SK-N-SH (cell line): Measurements from ENCODE around the gene SDC3. TPM values are rescaled to one million over a fixed set of nuclear protein-coding genes. Genes with fewer than 3 reads are reported as not detected.

ENCODE experiments used
- CTCF ChIA-PET: fragments of 300-600, 350-600 bp; formaldehyde crosslinking; extraction: SDS; loops from one replicate; lab custom pipeline; 2021; lab: Yijun Ruan, JAX
- POLR2A ChIA-PET: fragments of 350-600 bp; sonication (Branson Sonifier 250); formaldehyde crosslinking; extraction: SDS; loops from one replicate; lab custom pipeline; 2020; ENCODE audit warnings: antibody characterized with exemption, inconsistent platforms; lab: Yijun Ruan, JAX
- DNase-seq: peaks from one replicate; pipeline ENCODE4 v3.0.0; 2012
- H2AFZ ChIP-seq: fragments of 200-600 bp; sonication (generic); 2 replicates; pipeline ENCODE4 v1.8.1; 2016; ENCODE audit warnings: antibody characterized with exemption, mild to moderate bottlenecking, low read depth
- H3F3A ChIP-seq: fragments of 200-600 bp; sonication (generic); replicated peaks from 2 replicates; pipeline ENCODE3; 2016; ENCODE audit warnings: antibody characterized with exemption, mild to moderate bottlenecking; ENCODE audit not compliant: insufficient read depth
- H3K27ac ChIP-seq, 2 experiments: fragments of 200-500 bp in 1 of 2; fragments of 200-600 bp in 1 of 2; sonication (Bioruptor generic) in 1 of 2; sonication (generic), shearing (Covaris generic) in 1 of 2; 2 replicates each; pipeline versions ENCODE4 v1.5.1 to v1.6.1; 2014 to 2016; ENCODE audit warnings: low read depth in 2 of 2, inconsistent platforms in 1 of 2, low read length in 1 of 2, mild to moderate bottlenecking in 1 of 2, mixed read lengths in 1 of 2
- H3K27me3 ChIP-seq: fragments of 200-600 bp; sonication (generic), shearing (Covaris generic); 2 replicates; pipeline ENCODE4 v1.6.1; 2016; ENCODE audit warnings: mixed run types; ENCODE audit not compliant: insufficient read depth
- H3K36me3 ChIP-seq, 2 experiments: fragments of 200-500 bp in 1 of 2; fragments of 200-600 bp in 1 of 2; sonication (Bioruptor generic) in 1 of 2; sonication (generic) in 1 of 2; replicated peaks in 1 of 2; 2 replicates each; pipeline versions ENCODE3 to v1.5.1; 2014 to 2016; ENCODE audit warnings: low read length in 1 of 2, mild to moderate bottlenecking in 1 of 2; ENCODE audit not compliant: insufficient read depth in 2 of 2, control insufficient read depth in 1 of 2
- H3K4me1 ChIP-seq, 2 experiments: fragments of 200-500 bp in 1 of 2; fragments of 200-600 bp in 1 of 2; sonication (Bioruptor generic) in 1 of 2; sonication (generic), shearing (Covaris generic) in 1 of 2; 2 replicates each; pipeline versions ENCODE4 v1.5.1 to v1.6.1; 2014 to 2016; ENCODE audit warnings: low read depth in 1 of 2, low read length in 1 of 2, mixed run types in 1 of 2; ENCODE audit not compliant: insufficient read depth in 2 of 2, control insufficient read depth in 1 of 2
- H3K4me2 ChIP-seq: fragments of 200-600 bp; sonication (generic), shearing (Covaris generic); 2 replicates; pipeline ENCODE4 v1.6.1; 2017; ENCODE audit warnings: mixed run types
- H3K4me3 ChIP-seq, 2 experiments: fragments of 200-500 bp in 1 of 2; fragments of 200-600 bp in 1 of 2; sonication (Bioruptor generic) in 1 of 2; sonication (generic), shearing (Covaris generic) in 1 of 2; 2 replicates each; pipeline versions ENCODE4 v1.5.1 to v1.8.1; 2014 to 2016; ENCODE audit warnings: low read depth in 2 of 2, inconsistent platforms in 1 of 2, low read length in 1 of 2, mild to moderate bottlenecking in 1 of 2, mixed read lengths in 1 of 2, moderate library complexity in 1 of 2
- H3K79me2 ChIP-seq: fragments of 200-600 bp; sonication (generic); 2 replicates; pipeline ENCODE4 v1.8.1; 2017; ENCODE audit warnings: mild to moderate bottlenecking; ENCODE audit not compliant: insufficient read depth
- H3K9ac ChIP-seq: fragments of 200-600 bp; sonication (generic); 2 replicates; pipeline ENCODE4 v1.6.1; 2017; ENCODE audit warnings: mixed run types
- H3K9me2 ChIP-seq: fragments of 200-600 bp; sonication (generic); 2 replicates; pipeline ENCODE4 v1.6.1; 2017; ENCODE audit warnings: mixed run types
- H3K9me3 ChIP-seq: fragments of 200-600 bp; sonication (generic); 2 replicates; pipeline ENCODE4 v1.6.1; 2017; ENCODE audit warnings: mixed run types, mild to moderate bottlenecking, moderate library complexity
- H4K20me1 ChIP-seq: fragments of 200-600 bp; sonication (generic); 2 replicates; pipeline ENCODE4 v1.6.1; 2017; ENCODE audit warnings: mild to moderate bottlenecking, mixed run types; ENCODE audit not compliant: insufficient read depth
- CHD2 ChIP-seq: fragments of 150-350 bp; IDR thresholded peaks from 2 replicates; pipeline ENCODE4 v1.6.1; 2018; ENCODE audit warnings: low read length; ENCODE audit not compliant: partially characterized antibody
- EP300 ChIP-seq, 2 experiments: IDR thresholded peaks; 2 replicates each; pipeline versions ENCODE4 v1.4.0 to v1.6.1; 2012; ENCODE audit warnings: borderline replicate concordance in 1 of 2, low read depth in 1 of 2, low read length in 1 of 2
- EZH2phosphoT487 ChIP-seq: fragments of 200-600 bp; sonication (generic); IDR thresholded peaks from 2 replicates; pipeline ENCODE4 v1.6.1; 2017; ENCODE audit warnings: low read depth, mixed run types, mild to moderate bottlenecking, antibody characterized with exemption, moderate library complexity, borderline replicate concordance
- GATA2 ChIP-seq: sonication (generic); formaldehyde crosslinking; IDR thresholded peaks from 2 replicates; pipeline ENCODE4 v1.5.0; 2020; ENCODE audit warnings: mild to moderate bottlenecking, missing genetic modification reagents
- MEF2A ChIP-seq: IDR thresholded peaks from 2 replicates; pipeline ENCODE4 v1.4.0; 2012; ENCODE audit warnings: low read depth, borderline replicate concordance
- MXI1 ChIP-seq: IDR thresholded peaks from 2 replicates; pipeline ENCODE4 v1.6.1; 2012; ENCODE audit warnings: mild to moderate bottlenecking, low read depth, low read length, improper control_type of control experiment
- PBX3 ChIP-seq: IDR thresholded peaks from 2 replicates; pipeline ENCODE4; 2012
- RFX5 ChIP-seq: IDR thresholded peaks from 2 replicates; pipeline ENCODE4 v1.6.1; 2012; ENCODE audit warnings: mild to moderate bottlenecking, improper control_type of control experiment, low read length
- RXRA ChIP-seq: IDR thresholded peaks from 2 replicates; pipeline ENCODE4 v1.4.0; 2012; ENCODE audit warnings: low read depth, mild to moderate bottlenecking, borderline replicate concordance
- TAF1 ChIP-seq: IDR thresholded peaks from 2 replicates; pipeline ENCODE4 v1.6.1; 2012; ENCODE audit warnings: low read depth, mild to moderate bottlenecking, low read length, moderate library complexity, borderline replicate concordance
- USF1 ChIP-seq: IDR thresholded peaks from 2 replicates; pipeline ENCODE4 v1.4.0; 2012; ENCODE audit warnings: low read depth, borderline replicate concordance
- ZBTB33 ChIP-seq: IDR thresholded peaks from 2 replicates; pipeline ENCODE4 v1.4.0; 2012; ENCODE audit warnings: low read depth, borderline replicate concordance
- WGBS: methylation state at CpG from one replicate; pipeline ENCODE4 v1.1.6; 2017; ENCODE audit warnings: low lambda C conversion rate; 5-methylcytosine and 5-hydroxymethylcytosine counted together
- polyA plus RNA-seq, 3 experiments: library from polyadenylated mRNA; depleted of rRNA; stranded (reverse); fragments of >200 nt; gene quantifications; 2 replicates each; pipeline ENCODE4 v1.2.3, GENCODE V29; 2012

SDC3 gene
- polyA plus RNA-seq, 1 of the 3 experiments (the other 2 are of a cell fraction), result 18.8 TPM

GRCh38 chr1:30888975-30889374 lies 19.6 kb downstream of the SDC3 start:
- ChIA-PET CTCF (interaction anchor here (1.2 to 1.4 kb wide), 2 partner anchors 12 to 87 kb away, joined by 3 to 4 read pairs; no protein-coding TSS in a partner anchor), POLR2A (no interaction called here)
- H2AFZ ChIP-seq, result no peak overlapping the region

More at GRCh38 chr1:30888975-30889374, 19.6 kb downstream of the SDC3 start:
- Histone ChIP-seq H3K36me3 (no peaks in the 10 kb centered on the region), H3K4me1 (peaks cover 16 to 23% of the 10 kb centered on the region in 2 experiments; a peak in 3 of 4 replicates), H3K4me3 (no peak overlapping the region), H3F3A (peaks cover 14% of the 10 kb centered on the region), H3K4me2 (peak overlapping the region; percentile 63; the same call in 1 of the 2 replicates), H3K27ac (peak overlapping the region; percentile 8 to 71; a peak in 2 of 4 replicates), H3K9me2 (no peaks in the 10 kb centered on the region), H3K9ac (no peak overlapping the region), H3K27me3 (no peaks in the 10 kb centered on the region), H3K79me2 (peaks cover 27% of the 10 kb centered on the region; the same call in 1 of the 2 replicates), H4K20me1 (peaks cover 62% of the 10 kb centered on the region), H3K9me3 (no peaks in the 10 kb centered on the region)
- TF ChIP-seq PBX3 (no peak), TAF1 (no peak), USF1 (no peak), MEF2A (no peak), RFX5 (no peak), EP300 (IDR thresholded peaks at IDR 0.05; ENCODE audit: borderline replicate concordance in 1 of 2, low read depth in 1 of 2, low read length in 1 of 2) (no peak), CHD2 (no peak), ZBTB33 (no peak), RXRA (no peak), GATA2 (CRISPR knock-in tag) (no peak), EZH2phosphoT487 (no peak), MXI1 (no peak)
- 83% methylated on average over 3 of the region's 3 CpGs for WGBS
- no peak for DNase-seq
